ENCODE measurements around the gene PCDH18. TPM values are rescaled to one million over a fixed set of nuclear protein-coding genes. Genes with fewer than 3 reads are reported as not detected.
A peak's percentile ranks its signal among the peaks of the same experiment; 100 is the strongest.

PCDH18 gene
- total RNA-seq, 4 donors from 2014 or later = 4.1 to 11.5 (median 6.8) TPM

DNA sequence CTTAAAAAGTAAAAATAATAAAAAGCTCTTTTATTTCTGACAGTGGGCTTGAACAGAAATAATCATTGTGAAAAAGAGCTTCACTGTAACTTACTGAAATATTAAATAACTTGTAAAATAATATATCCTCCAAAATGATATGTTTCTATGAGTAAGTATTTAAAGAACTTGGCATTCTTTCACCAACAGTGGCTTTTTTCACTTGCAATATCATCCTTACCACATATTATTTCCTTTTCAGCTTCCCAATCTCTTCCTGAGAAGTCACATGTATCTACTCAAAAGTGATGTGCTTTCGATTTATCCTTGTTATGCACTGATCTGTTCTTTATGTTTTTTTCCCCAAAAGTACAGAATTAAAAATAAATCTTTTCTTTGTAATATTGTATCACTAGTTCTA lies 2.2 kb upstream of the PCDH18 start:
- DNase-seq (ENCODE audit: low spot score in 2 of 2) = no peak
- Histone ChIP-seq H3K9me3 (no peaks in the 10 kb centered on the region), H3K4me3 (no peak overlapping the region), H3K27ac (peak overlapping the region; percentile 81), H3K36me3 (no peaks in the 10 kb centered on the region), H3K4me1 (peaks cover 6% of the 10 kb centered on the region), H3K27me3 (no peaks in the 10 kb centered on the region)
- no peak for TF ChIP-seq EP300 (IDR thresholded peaks at IDR 0.05)
- no peak for TF ChIP-seq POLR2AphosphoS5 (IDR thresholded peaks at IDR 0.05)
- TF ChIP-seq CTCF (IDR thresholded peaks at IDR 0.05) = no peak
- TF ChIP-seq POLR2A (IDR thresholded peaks at IDR 0.05) = no peak
- WGBS = 61% methylated on average over 1 of the region's 1 CpG

DNA sequence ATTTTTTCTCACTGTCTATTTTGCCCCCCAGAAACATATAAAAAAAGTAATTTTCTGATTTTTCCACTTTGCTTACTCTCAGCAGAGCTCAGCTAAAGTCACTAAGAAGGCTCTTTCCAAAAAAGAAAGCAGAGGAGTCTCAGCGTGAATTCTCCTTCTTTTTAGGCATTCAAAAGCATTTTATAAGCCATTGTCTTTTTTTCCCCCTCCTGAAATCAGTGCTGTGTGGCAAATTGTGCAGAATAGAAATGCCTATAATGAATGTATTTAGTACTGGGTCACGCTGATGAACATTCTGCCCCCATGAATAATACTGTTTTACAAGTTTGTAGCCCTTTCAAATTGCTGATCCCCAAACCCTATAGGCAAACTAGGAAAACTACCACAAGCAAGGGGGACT lies 1.6 kb upstream of the PCDH18 start:
- Histone ChIP-seq H3K27ac (peak overlapping the region; percentile 81), H3K36me3 (no peaks in the 10 kb centered on the region), H3K9me3 (no peaks in the 10 kb centered on the region), H3K27me3 (no peaks in the 10 kb centered on the region), H3K4me3 (peak overlapping the region; percentile 52), H3K4me1 (peaks cover 6% of the 10 kb centered on the region)
- 52% methylated on average over 2 of the region's 2 CpGs for WGBS
- TF ChIP-seq POLR2A (IDR thresholded peaks at IDR 0.05) (no peak), CTCF (IDR thresholded peaks at IDR 0.05) (no peak), EP300 (IDR thresholded peaks at IDR 0.05) (no peak), POLR2AphosphoS5 (IDR thresholded peaks at IDR 0.05) (no peak)
- DNase-seq (ENCODE audit: low spot score in 2 of 2) = no peak

DNA sequence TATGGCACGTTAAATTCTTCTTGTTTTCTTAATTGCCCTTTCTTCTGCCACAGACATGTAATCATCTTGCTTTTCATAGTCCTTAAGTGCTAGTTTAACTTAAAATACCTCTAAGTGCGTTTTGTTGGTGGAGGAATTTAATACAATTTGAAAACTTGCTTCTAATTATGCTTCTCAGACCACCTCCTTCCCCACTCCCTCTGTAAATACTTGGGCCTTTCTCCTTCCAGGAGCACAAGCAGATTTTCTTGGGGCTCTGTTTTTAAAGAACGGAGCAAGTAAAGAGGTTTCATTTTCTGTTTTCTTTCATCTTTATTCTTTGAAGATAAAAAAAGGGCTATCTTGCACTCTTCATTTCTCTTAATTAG lies 559 bp upstream of the PCDH18 start:
- Histone ChIP-seq H3K4me3 (peak overlapping the region; percentile 52), H3K27me3 (no peaks in the 10 kb centered on the region), H3K27ac (peak overlapping the region; percentile 81), H3K36me3 (no peaks in the 10 kb centered on the region), H3K9me3 (no peaks in the 10 kb centered on the region), H3K4me1 (peaks cover 6% of the 10 kb centered on the region)
- 5% methylated on average over 3 of the region's 3 CpGs for WGBS
- TF ChIP-seq POLR2A (IDR thresholded peaks at IDR 0.05) (no peak), CTCF (IDR thresholded peaks at IDR 0.05) (no peak), POLR2AphosphoS5 (IDR thresholded peaks at IDR 0.05) (no peak), EP300 (IDR thresholded peaks at IDR 0.05) (no peak)
- no peak for DNase-seq (ENCODE audit: low spot score in 2 of 2)

DNA sequence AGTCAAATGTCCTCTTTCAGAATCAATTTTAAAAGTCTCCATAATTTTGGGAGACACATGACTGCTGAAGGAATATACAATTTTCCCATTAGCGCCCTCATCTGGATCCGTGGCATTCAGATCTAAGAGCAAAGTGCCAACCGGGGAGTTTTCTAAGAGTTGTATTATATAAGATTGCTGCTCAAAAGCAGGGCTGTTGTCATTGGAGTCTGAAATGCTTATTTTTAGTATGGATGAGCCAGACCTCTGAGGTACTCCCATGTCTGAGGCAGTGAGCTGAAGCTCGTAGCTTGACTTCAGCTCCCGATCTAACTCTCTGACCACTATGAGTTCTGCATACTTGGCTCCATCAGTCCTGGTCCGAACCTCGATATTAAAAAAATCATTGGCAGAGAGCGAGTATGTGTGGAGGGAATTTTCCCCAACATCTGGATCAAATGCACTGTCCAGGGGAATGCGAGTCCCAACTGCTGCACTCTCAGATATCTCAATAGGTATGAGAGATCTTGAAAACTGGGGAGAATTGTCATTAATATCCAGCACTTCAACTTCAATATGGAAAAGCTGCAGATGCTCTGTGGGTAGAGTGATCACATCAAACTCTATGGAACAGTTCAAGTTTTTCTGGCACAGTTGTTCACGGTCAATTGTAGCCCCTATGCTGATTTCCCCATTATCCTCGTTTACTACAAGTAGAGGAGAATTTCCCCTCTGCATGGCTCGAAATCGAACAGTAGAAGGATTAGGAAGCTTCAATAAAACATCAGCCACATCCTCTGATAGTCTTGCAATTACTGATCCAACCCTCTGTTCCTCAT lies 917 bp downstream of the PCDH18 start:
- WGBS = 24% methylated on average over 13 of the region's 13 CpGs

More for the DNA sequence above, 917 bp downstream of the PCDH18 start:
- Histone ChIP-seq H3K36me3 (no peaks in the 10 kb centered on the region), H3K4me1 (peaks cover 6% of the 10 kb centered on the region), H3K27me3 (no peaks in the 10 kb centered on the region), H3K4me3 (peak overlapping the region; percentile 52), H3K27ac (peak overlapping the region; percentile 81), H3K9me3 (no peaks in the 10 kb centered on the region)
- TF ChIP-seq CTCF (IDR thresholded peaks at IDR 0.05) (peak in 1 of 2 donors; percentile 12), POLR2A (IDR thresholded peaks at IDR 0.05) (no peak), EP300 (IDR thresholded peaks at IDR 0.05) (no peak), POLR2AphosphoS5 (IDR thresholded peaks at IDR 0.05) (no peak)
- DNase-seq (ENCODE audit: low spot score in 2 of 2) = no peak
